A549 (cell line): ENCODE measurements around the gene PUDP.

ENCODE experiments used
- CTCF ChIP-seq: fragments of >200 bp; sonication (Bioruptor Twin); formaldehyde crosslinking; IDR thresholded peaks from 3 replicates; pipeline ENCODE4 v1.5.1; 2016
- E2F6 ChIP-seq: IDR thresholded peaks from 2 replicates; pipeline ENCODE4 v1.6.1; 2012; ENCODE audit warnings: low read depth, borderline replicate concordance
- POLR2A ChIP-seq: IDR thresholded peaks from 2 replicates; pipeline ENCODE4 v1.6.1; 2012; ENCODE audit warnings: mild to moderate bottlenecking, low read length
- REST ChIP-seq: fragments of 200-600 bp; sonication (generic); IDR thresholded peaks from 2 replicates; pipeline ENCODE4 v1.6.1; 2016; ENCODE audit warnings: antibody characterized with exemption, mild to moderate bottlenecking, moderate library complexity
- ZNF302 ChIP-seq: fragments of 250-450 bp; sonication (Bioruptor Pico); IDR thresholded peaks from 2 replicates; pipeline ENCODE4 v1.9.0; 2021; ENCODE audit warnings: inconsistent platforms, mild to moderate bottlenecking, moderate library complexity

GRCh38 chrX:7092543-7092942, 55.4 kb downstream of the PUDP start:
- TF ChIP-seq POLR2A (no peak), REST (no peak), CTCF (no peak), E2F6 (no peak), ZNF302 (CRISPR knock-in tag) (no peak)
